HG03460 (cell line): ENCODE results near the gene IGLL5.
"Not testable (repeated sequence)": the region's sequence is repeated elsewhere in the genome, so short reads cannot be mapped to it uniquely, and the experiment has no call there.

ENCODE experiments used
- ATAC-seq: cut with Tn5 transposase; IDR thresholded peaks from one replicate; pipeline ENCODE4 v1.9.1; 2021; ENCODE audit not compliant: unreplicated experiment

The IGLL5 gene

GRCh38 chr22:22912988-22913253 is 25.3 kb downstream of the IGLL5 start:
- ATAC-seq = no peak

GRCh38 chr22:22913989-22914388 is 26.4 kb downstream of the IGLL5 start:
- no peak for ATAC-seq

- ATAC-seq = no peak
Observed at GRCh38 chr22:22914726-22915669, 27.4 kb downstream of the IGLL5 start.

- ATAC-seq = no peak
Observed at GRCh38 chr22:22915670-22916035, 28.0 kb downstream of the IGLL5 start.

GRCh38 chr22:22916215-22916951 is 28.8 kb downstream of the IGLL5 start:
- no peak for ATAC-seq

GRCh38 chr22:22916952-22917290 is 29.3 kb downstream of the IGLL5 start:
- no peak for ATAC-seq

- ATAC-seq = no peak
Observed at GRCh38 chr22:22917377-22917776, 29.8 kb downstream of the IGLL5 start.

- ATAC-seq = no peak
Observed at GRCh38 chr22:22918297-22918965, 30.8 kb downstream of the IGLL5 start.

- ATAC-seq = no peak
Observed at GRCh38 chr22:22919041-22919440, 31.4 kb downstream of the IGLL5 start.

GRCh38 chr22:22920104-22920654 is 32.6 kb downstream of the IGLL5 start:
- no peak for ATAC-seq

- ATAC-seq = no peak
Observed at GRCh38 chr22:22920910-22921550, 33.4 kb downstream of the IGLL5 start.

- no peak for ATAC-seq
Observed at GRCh38 chr22:22921575-22921974, 34.0 kb downstream of the IGLL5 start.

- not testable (repeated sequence) for ATAC-seq
Observed at GRCh38 chr22:22922092-22922953, 34.7 kb downstream of the IGLL5 start.

- no peak for ATAC-seq
Observed at GRCh38 chr22:22922954-22923319, 35.3 kb downstream of the IGLL5 start.

GRCh38 chr22:22923379-22923778 is 35.8 kb downstream of the IGLL5 start:
- no peak for ATAC-seq

- no peak for ATAC-seq
Observed at GRCh38 chr22:22923930-22924329, 36.3 kb downstream of the IGLL5 start.

- no peak for ATAC-seq
Observed at GRCh38 chr22:22924369-22925145, 36.9 kb downstream of the IGLL5 start.

GRCh38 chr22:22925146-22925804 is 37.7 kb downstream of the IGLL5 start:
- ATAC-seq = no peak

- no peak for ATAC-seq
Observed at GRCh38 chr22:22925805-22926369, 38.3 kb downstream of the IGLL5 start.
